ENCODE results near the gene S1PR1. TPM values are rescaled to one million over a fixed set of nuclear protein-coding genes. Genes with fewer than 3 reads are reported as not detected.

Gene S1PR1
- total RNA-seq, 2 experiments from 2014 or later = 124 to 138 TPM

- Mint-ChIP-seq H3K27ac (no peak overlapping the region), H3K27me3 (no peaks in the 10 kb centered on the region), H3K4me1 (peaks cover 45% of the 10 kb centered on the region), H3K9me3 (peaks cover 2% of the 10 kb centered on the region), H3K4me3 (no peak overlapping the region), H3K36me3 (peaks cover 50% of the 10 kb centered on the region)
- DNase-seq = no peak
- ATAC-seq (ENCODE audit: low read depth) = no peak
- POLR2A ChIA-PET = no interaction called here
Observed at GRCh38 chr1:101243751-101244150, 6.9 kb downstream of the S1PR1 start.

GRCh38 chr1:101244842-101245241 lies 8.0 kb downstream of the S1PR1 start:
- Mint-ChIP-seq H3K9me3 (peaks cover 2% of the 10 kb centered on the region), H3K4me1 (peaks cover 35% of the 10 kb centered on the region), H3K27ac (no peak overlapping the region), H3K27me3 (no peaks in the 10 kb centered on the region), H3K4me3 (no peak overlapping the region), H3K36me3 (peaks cover 39% of the 10 kb centered on the region)
- POLR2A ChIA-PET = interaction anchor here (0.7 kb wide), 1 partner anchor 11 kb away, joined by 6 read pairs; no protein-coding TSS in a partner anchor
- DNase-seq (no peak), ATAC-seq (ENCODE audit: low read depth) (no peak)

- peaks cover 35% of the 10 kb centered on the region for H3K36me3 Mint-ChIP-seq
- ATAC-seq (ENCODE audit: low read depth) = no peak
- no peaks in the 10 kb centered on the region for H3K27me3 Mint-ChIP-seq
- peaks cover 31% of the 10 kb centered on the region for H3K4me1 Mint-ChIP-seq
- H3K9me3 Mint-ChIP-seq = peaks cover 2% of the 10 kb centered on the region
- no peak for DNase-seq
- POLR2A ChIA-PET = interaction anchor here (0.9 kb wide), 1 partner anchor 33 kb away, joined by 3 read pairs; no protein-coding TSS in a partner anchor
- H3K27ac Mint-ChIP-seq = no peak overlapping the region
- H3K4me3 Mint-ChIP-seq = no peak overlapping the region
Observed at GRCh38 chr1:101245246-101245927, 8.6 kb downstream of the S1PR1 start.

GRCh38 chr1:101247404-101248287 lies 10.8 kb downstream of the S1PR1 start:
- ATAC-seq (ENCODE audit: low read depth) = no peak
- Mint-ChIP-seq H3K4me3 (peak overlapping the region; percentile 4), H3K36me3 (peaks cover 19% of the 10 kb centered on the region), H3K4me1 (peaks cover 23% of the 10 kb centered on the region), H3K27me3 (no peaks in the 10 kb centered on the region), H3K9me3 (peaks cover 2% of the 10 kb centered on the region), H3K27ac (no peak overlapping the region)
- no peak for DNase-seq
- POLR2A ChIA-PET = interaction anchor here (0.9 kb wide), 1 partner anchor 12 kb away, joined by 5 read pairs; no protein-coding TSS in a partner anchor

GRCh38 chr1:101250222-101250621 lies 13.4 kb downstream of the S1PR1 start:
- Mint-ChIP-seq H3K9me3 (no peaks in the 10 kb centered on the region), H3K36me3 (peaks cover 2% of the 10 kb centered on the region), H3K27ac (no peak overlapping the region), H3K4me1 (peaks cover 20% of the 10 kb centered on the region), H3K4me3 (no peak overlapping the region), H3K27me3 (no peaks in the 10 kb centered on the region)
- DNase-seq (no peak), ATAC-seq (ENCODE audit: low read depth) (no peak)
- POLR2A ChIA-PET = interaction anchor here (1.0 kb wide), 1 partner anchor 10 kb away, joined by 4 read pairs; no protein-coding TSS in a partner anchor

- Mint-ChIP-seq H3K27ac (no peak overlapping the region), H3K4me3 (no peak overlapping the region), H3K27me3 (no peaks in the 10 kb centered on the region), H3K9me3 (no peaks in the 10 kb centered on the region), H3K36me3 (peaks cover 1% of the 10 kb centered on the region), H3K4me1 (peaks cover 20% of the 10 kb centered on the region)
- POLR2A ChIA-PET = interaction anchor here (1.0 to 1.1 kb wide), 3 partner anchors 8 to 28 kb away, joined by 3 to 4 read pairs (median 3); no protein-coding TSS in a partner anchor
- ATAC-seq (ENCODE audit: low read depth) (no peak), DNase-seq (no peak)
Observed at GRCh38 chr1:101250656-101251272, 13.9 kb downstream of the S1PR1 start.

- no peak overlapping the region for H3K4me3 Mint-ChIP-seq
- H3K36me3 Mint-ChIP-seq = peaks cover 1% of the 10 kb centered on the region
- no peak for DNase-seq
- no peak for ATAC-seq (ENCODE audit: low read depth)
- peaks cover 23% of the 10 kb centered on the region for H3K4me1 Mint-ChIP-seq
- POLR2A ChIA-PET = interaction anchor here (1.0 to 1.2 kb wide), 4 partner anchors 9 to 27 kb away, joined by 3 to 5 read pairs (median 3); partner anchors contain the start of gene S1PR1
- H3K9me3 Mint-ChIP-seq = no peaks in the 10 kb centered on the region
- H3K27ac Mint-ChIP-seq = no peak overlapping the region
- H3K27me3 Mint-ChIP-seq = no peaks in the 10 kb centered on the region
Observed at GRCh38 chr1:101251504-101251903, 14.7 kb downstream of the S1PR1 start.

- H3K36me3 Mint-ChIP-seq = no peaks in the 10 kb centered on the region
- H3K27ac Mint-ChIP-seq = no peak overlapping the region
- no peaks in the 10 kb centered on the region for H3K27me3 Mint-ChIP-seq
- H3K9me3 Mint-ChIP-seq = no peaks in the 10 kb centered on the region
- no peak overlapping the region for H3K4me3 Mint-ChIP-seq
- no peak for DNase-seq
- POLR2A ChIA-PET = no interaction called here
- peaks cover 38% of the 10 kb centered on the region for H3K4me1 Mint-ChIP-seq
- peak; percentile 35 for ATAC-seq (ENCODE audit: low read depth)
Observed at GRCh38 chr1:101253976-101254674, 17.3 kb downstream of the S1PR1 start.

- Mint-ChIP-seq H3K4me3 (peak overlapping the region; percentile 44), H3K27ac (peak overlapping the region; percentile 74), H3K9me3 (no peaks in the 10 kb centered on the region), H3K36me3 (no peaks in the 10 kb centered on the region), H3K27me3 (no peaks in the 10 kb centered on the region), H3K4me1 (peaks cover 54% of the 10 kb centered on the region)
- ATAC-seq (ENCODE audit: low read depth) = peak; percentile 84
- peak; percentile 59 for DNase-seq
- POLR2A ChIA-PET = interaction anchor here (0.7 to 0.8 kb wide), 2 partner anchors 19 to 44 kb away, joined by 3 read pairs; no protein-coding TSS in a partner anchor
Observed at GRCh38 chr1:101257500-101258325, 20.9 kb downstream of the S1PR1 start.

GRCh38 chr1:101259744-101260148 lies 22.9 kb downstream of the S1PR1 start:
- Mint-ChIP-seq H3K36me3 (no peaks in the 10 kb centered on the region), H3K27me3 (no peaks in the 10 kb centered on the region), H3K4me3 (no peak overlapping the region), H3K9me3 (no peaks in the 10 kb centered on the region), H3K27ac (no peak overlapping the region), H3K4me1 (peaks cover 57% of the 10 kb centered on the region)
- DNase-seq (no peak), ATAC-seq (ENCODE audit: low read depth) (no peak)
- POLR2A ChIA-PET = no interaction called here

- Mint-ChIP-seq H3K36me3 (no peaks in the 10 kb centered on the region), H3K27ac (no peak overlapping the region), H3K9me3 (no peaks in the 10 kb centered on the region), H3K4me1 (peaks cover 66% of the 10 kb centered on the region), H3K4me3 (no peak overlapping the region), H3K27me3 (no peaks in the 10 kb centered on the region)
- ATAC-seq (ENCODE audit: low read depth) (no peak), DNase-seq (no peak)
- POLR2A ChIA-PET = no interaction called here
Observed at GRCh38 chr1:101260556-101261350, 23.9 kb downstream of the S1PR1 start.

All from activated naive CD8-positive, alpha-beta T cell treated with anti-CD3 and anti-CD28 coated beads, Interleukin-2, amount 10 ng/mL, durations not matched to agents 7 days and 5 days (primary cell).